ENCODE measurements around the gene ANGPTL8. TPM values are rescaled to one million over a fixed set of nuclear protein-coding genes. Genes with fewer than 3 reads are reported as not detected.

The ANGPTL8 gene
- total and polyA plus RNA-seq, 2 of the 4 experiments (the other 2 are of a cell fraction): not detected

- H4K5ac ChIP-seq (ENCODE audit: low read depth, low read length): no peak overlapping the region
- peak overlapping the region; percentile 58; the same call in 1 of the 2 replicates for H2BK120ac ChIP-seq (ENCODE audit: low read depth, low read length)
- dilution Hi-C loops (cut with HindIII; ENCODE audit: low sequenced_read_pairs, unreplicated experiment): no loop called here
- H4K8ac ChIP-seq (ENCODE audit: low read depth in 2 of 2, low read length in 2 of 2): no peak overlapping the region
- H3K36me3 ChIP-seq (ENCODE audit: control insufficient read depth, insufficient read depth, low read length): no peaks in the 10 kb centered on the region
- no peak overlapping the region for H2AFZ ChIP-seq (replicated peaks; ENCODE audit: low read length, poor library complexity)
- intact Hi-C loops (cut with micrococcal nuclease): no loop called here
- peak overlapping the region; percentile 36 for H3K4ac ChIP-seq (ENCODE audit: low read depth, low read length)
- no peak overlapping the region for H3K4me2 ChIP-seq (ENCODE audit: low read depth, low read length)
- H3K4me1 ChIP-seq (ENCODE audit: control insufficient read depth, insufficient read depth, low read length): no peaks in the 10 kb centered on the region
- no TSS peak for BruUV-seq (replicated peaks)
- no peak overlapping the region for H2AK9ac ChIP-seq (replicated peaks; ENCODE audit: low read depth, low read length, poor library complexity)
- 100% methylated on average over 2 of the region's 7 CpGs; no CpG with 5 or more reads in 1 of the 2 experiments for WGBS, 2 experiments (ENCODE audit: extremely low coverage in 2 of 2, insufficient read length in 1 of 2)
- H3K27ac ChIP-seq (ENCODE audit: insufficient read depth, low read length): no peak overlapping the region
- H3K18ac ChIP-seq (ENCODE audit: low read depth, low read length): no peak overlapping the region
- ATAC-seq (ENCODE audit: low read depth) (peak; percentile 52; the same call in 1 of the 2 replicates), DNase-seq (peak; percentile 41)
- H3K9me3 ChIP-seq (ENCODE audit: control insufficient read depth, insufficient read depth, low read length): no peaks in the 10 kb centered on the region
- no peak overlapping the region for H3K14ac ChIP-seq (replicated peaks; ENCODE audit: low read depth, low read length)
- H2BK15ac ChIP-seq (ENCODE audit: low read depth, low read length): no peak overlapping the region; the same call in 2 of the 3 replicates
- no peaks in the 10 kb centered on the region for H3K79me1 ChIP-seq (ENCODE audit: low read depth in 1 of 2, low read length in 2 of 2)
- in situ Hi-C loops (cut with MboI; ENCODE audit: low sequenced_read_pairs): no loop called here
- no peaks in the 10 kb centered on the region for H4K20me1 ChIP-seq (ENCODE audit: insufficient read depth, low read length)
- TF ChIP-seq CHD1 (IDR thresholded peaks at IDR 0.05; ENCODE audit: low read depth, low read length) (no peak), RAD21 (IDR thresholded peaks at IDR 0.05; ENCODE audit: low read length) (peak; percentile 57), SMC3 (IDR thresholded peaks at IDR 0.05; ENCODE audit: low read depth, low read length) (peak; percentile 64), CTCF (conservative IDR thresholded peaks at IDR 0.05; ENCODE audit: low read depth, low read length) (peak; percentile 60)
- no peak overlapping the region for H3K4me3 ChIP-seq (ENCODE audit: insufficient read depth, low read depth, low read length)
- H2BK20ac ChIP-seq (ENCODE audit: low read depth, low read length): no peak overlapping the region
- no peak overlapping the region for H3K9ac ChIP-seq (ENCODE audit: low read depth, low read length)
- ChIA-PET CTCF (no interaction called here), POLR2A (ENCODE audit: unreplicated experiment) (no interaction called here)
- no peak overlapping the region for H3K56ac ChIP-seq (ENCODE audit: extremely low read depth, insufficient read depth, low read length)
- no peaks in the 10 kb centered on the region for H3K9me1 ChIP-seq (ENCODE audit: insufficient read depth, low read length)
- no peak overlapping the region for H3K23ac ChIP-seq (ENCODE audit: low read depth, low read length)
- no peak overlapping the region for H2AK5ac ChIP-seq (ENCODE audit: low read depth, low read length)
- no peaks in the 10 kb centered on the region for H3K27me3 ChIP-seq (ENCODE audit: control insufficient read depth, insufficient read depth, low read length)
- H4K91ac ChIP-seq (ENCODE audit: insufficient read depth, low read depth, low read length): no peak overlapping the region
- H2BK5ac ChIP-seq (ENCODE audit: low read depth, low read length, poor library complexity, severe bottlenecking): no peak overlapping the region
These were observed 48.9 kb downstream of the ANGPTL8 start for GRCh38 chr19:11288349-11288748.

Measured in IMR-90 (cell line).